IPS-NIHi11 (cell line): ENCODE measurements around the gene MUC5B.
"Not testable (repeated sequence)": the region's sequence is repeated elsewhere in the genome, so short reads cannot be mapped to it uniquely, and the experiment has no call there.

Experiments used
- DNase-seq: peaks from one replicate; pipeline ENCODE4 v3.0.0; 2012; ENCODE audit warnings: mixed read lengths, low spot score

MUC5B gene

GRCh38 chr11:1189816-1190215 is 33.0 kb upstream of the MUC5B start:
- not testable (repeated sequence) for DNase-seq

- DNase-seq = not testable (repeated sequence)
Measured at GRCh38 chr11:1191786-1192470, 30.9 kb upstream of the MUC5B start.

GRCh38 chr11:1192741-1193325 is 30.0 kb upstream of the MUC5B start:
- DNase-seq = peak; percentile 3

- peak; percentile 11 for DNase-seq
Measured at GRCh38 chr11:1193326-1194230, 29.3 kb upstream of the MUC5B start.

GRCh38 chr11:1194231-1194976 is 28.5 kb upstream of the MUC5B start:
- peak; percentile 7 for DNase-seq

- peak; percentile 4 for DNase-seq
Measured at GRCh38 chr11:1194977-1195681, 27.7 kb upstream of the MUC5B start.

- DNase-seq = peak; percentile 11
Measured at GRCh38 chr11:1195682-1196515, 27.0 kb upstream of the MUC5B start.

- DNase-seq = peak; percentile 5
Measured at GRCh38 chr11:1196516-1197391, 26.1 kb upstream of the MUC5B start.

- no peak for DNase-seq
Measured at GRCh38 chr11:1197431-1197885, 25.4 kb upstream of the MUC5B start.

- peak; percentile 73 for DNase-seq
Measured at GRCh38 chr11:1197886-1198560, 24.8 kb upstream of the MUC5B start.

- DNase-seq = peak; percentile 5
Measured at GRCh38 chr11:1198561-1199240, 24.2 kb upstream of the MUC5B start.

GRCh38 chr11:1199241-1199750 is 23.6 kb upstream of the MUC5B start:
- DNase-seq = no peak

- peak; percentile 7 for DNase-seq
Measured at GRCh38 chr11:1199751-1200610, 22.9 kb upstream of the MUC5B start.

GRCh38 chr11:1200611-1201191 is 22.2 kb upstream of the MUC5B start:
- DNase-seq = peak; percentile 4

GRCh38 chr11:1201395-1202153 is 21.3 kb upstream of the MUC5B start:
- no peak for DNase-seq
